ENCODE measurements around the gene ERC2.

The ERC2 gene

GRCh38 chr3:55888282-55888885 lies 579.9 kb downstream of the ERC2 start (continued):
- TF ChIP-seq TSHZ2 (CRISPR knock-in tag; IDR thresholded peaks at IDR 0.05) (no peak), SNAI2 (CRISPR knock-in tag; IDR thresholded peaks at IDR 0.05) (no peak), ZC3H10 (CRISPR knock-in tag; IDR thresholded peaks at IDR 0.05) (no peak), TOX (CRISPR knock-in tag; IDR thresholded peaks at IDR 0.05; ENCODE audit: borderline replicate concordance) (no peak), TCF4 (CRISPR knock-in tag; IDR thresholded peaks at IDR 0.05; ENCODE audit: borderline replicate concordance) (no peak), CREB5 (CRISPR knock-in tag; IDR thresholded peaks at IDR 0.05; ENCODE audit: low read depth) (no peak), GLIS3 (CRISPR knock-in tag; IDR thresholded peaks at IDR 0.05) (no peak), RARB (CRISPR knock-in tag; IDR thresholded peaks at IDR 0.05) (no peak), ZNF565 (CRISPR knock-in tag; conservative IDR thresholded peaks at IDR 0.05; ENCODE audit: low read depth) (no peak)

- ATAC-seq = no peak
- TF ChIP-seq TSHZ2 (CRISPR knock-in tag; IDR thresholded peaks at IDR 0.05) = no peak
- no peak for TF ChIP-seq TCF4 (CRISPR knock-in tag; IDR thresholded peaks at IDR 0.05; ENCODE audit: borderline replicate concordance)
- no peak for TF ChIP-seq ZFP30 (CRISPR knock-in tag; IDR thresholded peaks at IDR 0.05)
- no peak for TF ChIP-seq CSRNP3 (CRISPR knock-in tag; IDR thresholded peaks at IDR 0.05)
- TF ChIP-seq TOX (CRISPR knock-in tag; IDR thresholded peaks at IDR 0.05; ENCODE audit: borderline replicate concordance) = no peak
- TF ChIP-seq ISL1 (CRISPR knock-in tag; IDR thresholded peaks at IDR 0.05) = peak; percentile 47; the same call in 1 of the 2 replicates
Observed at GRCh38 chr3:55885721-55886120, 582.5 kb downstream of the ERC2 start.

- ATAC-seq = no peak
- no peak for TF ChIP-seq RARB (CRISPR knock-in tag; IDR thresholded peaks at IDR 0.05)
- TF ChIP-seq BACH2 (CRISPR knock-in tag; IDR thresholded peaks at IDR 0.05; ENCODE audit: borderline replicate concordance) = no peak
- TF ChIP-seq PATZ1 (CRISPR knock-in tag; IDR thresholded peaks at IDR 0.05; ENCODE audit: borderline replicate concordance) = no peak
- TF ChIP-seq PPARA (CRISPR knock-in tag; IDR thresholded peaks at IDR 0.05; ENCODE audit: borderline replicate concordance) = no peak
- TF ChIP-seq ARNTL (CRISPR knock-in tag; IDR thresholded peaks at IDR 0.05; ENCODE audit: borderline replicate concordance, low read depth) = no peak
- no peak for TF ChIP-seq TSHZ2 (CRISPR knock-in tag; IDR thresholded peaks at IDR 0.05)
- no peak for TF ChIP-seq OSR1 (CRISPR knock-in tag; IDR thresholded peaks at IDR 0.05)
- no peak for TF ChIP-seq TCF4 (CRISPR knock-in tag; IDR thresholded peaks at IDR 0.05; ENCODE audit: borderline replicate concordance)
- no peak for TF ChIP-seq SNAI2 (CRISPR knock-in tag; IDR thresholded peaks at IDR 0.05)
- no peak for TF ChIP-seq CSRNP3 (CRISPR knock-in tag; IDR thresholded peaks at IDR 0.05)
- no peak for TF ChIP-seq GLIS3 (CRISPR knock-in tag; IDR thresholded peaks at IDR 0.05)
Observed at GRCh38 chr3:55884491-55885285, 583.6 kb downstream of the ERC2 start.

Measured in SK-N-SH treated with all-trans-retinoic acid at 6 μM for 48 hours (cell line).